ENCODE data around the gene TSEN15. TPM values are rescaled to one million over a fixed set of nuclear protein-coding genes. Genes with fewer than 3 reads are reported as not detected.

Gene TSEN15
- total and polyA plus RNA-seq, 9 of the 15 experiments (the other 6 are each of a cell fraction or from before 2014, with no cell fraction given) = 25.6 to 121 (median 91.3) TPM

- TF ChIP-seq CHD7 (IDR thresholded peaks at IDR 0.05; ENCODE audit: low read depth, low read length) (no peak), BRF2 (IDR thresholded peaks at IDR 0.05; ENCODE audit: borderline replicate concordance, insufficient read depth, insufficient read length) (no peak)
These were observed 15.6 kb upstream of the TSEN15 start (continued) for GRCh38 chr1:184035719-184036516.

All from K562 (cell line).